WTC11 (cell line): ENCODE measurements around the gene FUT8. TPM values are rescaled to one million over a fixed set of nuclear protein-coding genes. Genes with fewer than 3 reads are reported as not detected.

ENCODE experiments used
- ATAC-seq: fragments of 200-7000 bp; cut with Tn5 transposase; 2 replicates; pipeline ENCODE4 v1.10.0; 2021; ENCODE audit warnings: mild to moderate bottlenecking, moderate library complexity
- CTCF ChIA-PET: fragments of 300-600 bp; sonication (Branson Sonifier 250); formaldehyde crosslinking; loops from one replicate; lab custom pipeline; 2021; ENCODE audit warnings: antibody characterized with exemption; lab: Charles Lee
- POLR2A ChIA-PET: fragments of 350-600 bp; sonication (Branson Sonifier 250); formaldehyde crosslinking; loops from one replicate; lab custom pipeline; 2021; ENCODE audit warnings: antibody characterized with exemption; lab: Charles Lee
- DNase-seq: peaks from one replicate; pipeline ENCODE4 v3.0.0; 2021; ENCODE audit warnings: low spot score
- H3K27ac Mint-ChIP-seq: 2 replicates; pipeline ENCODE4 v1.8.0; 2021; ENCODE audit warnings: mixed read lengths
- H3K27me3 Mint-ChIP-seq: 2 replicates; pipeline ENCODE4 v1.8.0; 2021; ENCODE audit warnings: low read depth, mild to moderate bottlenecking, moderate library complexity, mixed read lengths
- H3K36me3 Mint-ChIP-seq: 2 replicates; pipeline ENCODE4 v1.8.0; 2021; ENCODE audit warnings: mixed read lengths
- H3K4me1 Mint-ChIP-seq: 2 replicates; pipeline ENCODE4 v1.8.0; 2022; ENCODE audit warnings: mixed read lengths
- H3K4me3 Mint-ChIP-seq: 2 replicates; pipeline ENCODE4 v1.8.0; 2021; ENCODE audit warnings: mild to moderate bottlenecking, moderate library complexity, mixed read lengths
- H3K9me3 Mint-ChIP-seq: 2 replicates; pipeline ENCODE4 v1.8.0; 2021; ENCODE audit warnings: mixed read lengths
- ATF1 ChIP-seq: sonication (generic); formaldehyde crosslinking; IDR thresholded peaks from 2 replicates; pipeline ENCODE4 v1.8.1; 2023; ENCODE audit warnings: mild to moderate bottlenecking, moderate library complexity, missing genetic modification reagents
- CREB1 ChIP-seq: sonication (generic); formaldehyde crosslinking; IDR thresholded peaks from 2 replicates; pipeline ENCODE4 v1.8.0; 2023; ENCODE audit warnings: mild to moderate bottlenecking, missing genetic modification reagents
- CTCF ChIP-seq: fragments of 200-600 bp; IDR thresholded peaks from 2 replicates; pipeline ENCODE4 v1.8.0; 2022; ENCODE audit warnings: antibody characterized with exemption
- ETV6 ChIP-seq: sonication (generic); formaldehyde crosslinking; IDR thresholded peaks from 2 replicates; pipeline ENCODE4 v1.8.1; 2022; ENCODE audit warnings: mild to moderate bottlenecking, missing genetic modification reagents
- FOXP1 ChIP-seq: sonication (generic); formaldehyde crosslinking; IDR thresholded peaks from 2 replicates; pipeline ENCODE4 v1.8.0; 2022; ENCODE audit warnings: missing genetic modification reagents, mild to moderate bottlenecking, moderate library complexity, borderline replicate concordance
- GRHL2 ChIP-seq: fragments of 250-450 bp; sonication (Bioruptor Pico); IDR thresholded peaks from 2 replicates; pipeline ENCODE4 v1.8.0; 2022; ENCODE audit warnings: mild to moderate bottlenecking, moderate library complexity; ENCODE audit not compliant: insufficient replicate concordance, severe bottlenecking
- MAX ChIP-seq: sonication (generic); formaldehyde crosslinking; IDR thresholded peaks from 2 replicates; pipeline ENCODE4 v1.8.0; 2022; ENCODE audit warnings: mild to moderate bottlenecking, missing genetic modification reagents
- MYBL2 ChIP-seq: sonication (generic); formaldehyde crosslinking; IDR thresholded peaks from 2 replicates; pipeline ENCODE4 v1.8.1; 2023; ENCODE audit warnings: mild to moderate bottlenecking, moderate library complexity, missing genetic modification reagents
- NFE2L1 ChIP-seq: sonication (generic); formaldehyde crosslinking; IDR thresholded peaks from 2 replicates; pipeline ENCODE4 v1.8.1; 2023; ENCODE audit warnings: missing genetic modification reagents
- NFYB ChIP-seq: sonication (generic); formaldehyde crosslinking; conservative IDR thresholded peaks from 2 replicates; pipeline ENCODE4 v1.8.0; 2022; ENCODE audit warnings: low read depth, missing genetic modification reagents
- NR2C2 ChIP-seq: sonication (generic); formaldehyde crosslinking; IDR thresholded peaks from 2 replicates; pipeline ENCODE4 v1.8.0; 2022; ENCODE audit warnings: mild to moderate bottlenecking, missing genetic modification reagents
- RORB ChIP-seq: fragments of 250-450 bp; sonication (Bioruptor Pico); IDR thresholded peaks from 2 replicates; pipeline ENCODE4 v1.9.0; 2021; ENCODE audit warnings: mild to moderate bottlenecking
- SMAD4 ChIP-seq: sonication (generic); formaldehyde crosslinking; IDR thresholded peaks from 2 replicates; pipeline ENCODE4 v1.8.0; 2022; ENCODE audit warnings: mild to moderate bottlenecking, missing genetic modification reagents
- SP1 ChIP-seq: sonication (generic); formaldehyde crosslinking; conservative IDR thresholded peaks from 2 replicates; pipeline ENCODE4 v1.8.1; 2022; ENCODE audit warnings: missing genetic modification reagents
- TEAD1 ChIP-seq: sonication (generic); formaldehyde crosslinking; IDR thresholded peaks from 2 replicates; pipeline ENCODE4 v1.8.0; 2022; ENCODE audit warnings: mild to moderate bottlenecking, missing genetic modification reagents
- ZNF232 ChIP-seq: sonication (generic); formaldehyde crosslinking; IDR thresholded peaks from 2 replicates; pipeline ENCODE4 v1.8.0; 2022; ENCODE audit warnings: mild to moderate bottlenecking, missing genetic modification reagents
- ZNF423 ChIP-seq: fragments of 250-450 bp; sonication (Bioruptor Pico); IDR thresholded peaks from 2 replicates; pipeline ENCODE4 v2.1.2; 2022; ENCODE audit warnings: mild to moderate bottlenecking, moderate library complexity
- ZNF671 ChIP-seq: fragments of 250-450 bp; sonication (Bioruptor Pico); IDR thresholded peaks from 2 replicates; pipeline ENCODE4 v1.8.0; 2021; ENCODE audit warnings: mild to moderate bottlenecking
- total RNA-seq: library from RNA; stranded (reverse); gene quantifications from 3 replicates; pipeline ENCODE4 v1.2.3, GENCODE V29; 2021
- TF ChIP-seq, protein P1 (sequence below): sonication (generic); formaldehyde crosslinking; IDR thresholded peaks from 2 replicates; pipeline ENCODE4 v1.8.1; 2022; ENCODE audit warnings: missing genetic modification reagents, borderline replicate concordance
- TF ChIP-seq, protein P2 (sequence below): sonication (generic); formaldehyde crosslinking; IDR thresholded peaks from 2 replicates; pipeline ENCODE4 v1.8.0; 2022; ENCODE audit warnings: mild to moderate bottlenecking, missing genetic modification reagents
- TF ChIP-seq, protein P3 (sequence below): fragments of 250-450 bp; sonication (Bioruptor Pico); IDR thresholded peaks from 2 replicates; pipeline ENCODE4 v1.9.0; 2021; ENCODE audit warnings: mild to moderate bottlenecking
- TF ChIP-seq, protein P4 (sequence below): sonication (generic); formaldehyde crosslinking; IDR thresholded peaks from 2 replicates; pipeline ENCODE4 v1.8.1; 2022; ENCODE audit warnings: mild to moderate bottlenecking, moderate library complexity, missing genetic modification reagents
- TF ChIP-seq, protein P5 (sequence below): sonication (generic); formaldehyde crosslinking; IDR thresholded peaks from 2 replicates; pipeline ENCODE4 v1.8.1; 2022; ENCODE audit warnings: low read depth, missing genetic modification reagents, borderline replicate concordance
- TF ChIP-seq, protein P6 (sequence below): sonication (generic); formaldehyde crosslinking; IDR thresholded peaks from 2 replicates; pipeline ENCODE4 v1.8.1; 2023; ENCODE audit warnings: mild to moderate bottlenecking, missing genetic modification reagents, moderate library complexity

FUT8 gene
- total RNA-seq, 1 experiment from 2014 or later, result 37.9 TPM

GRCh38 chr14:65731933-65732506 is 319.5 kb downstream of the FUT8 start (continued):
- TF ChIP-seq CTCF, result no peak
- no peak for TF ChIP-seq FOXP1 (CRISPR knock-in tag)
- TF ChIP-seq ETV6, result no peak
- no peak for TF ChIP-seq CREB1
- TF ChIP-seq MAX (CRISPR knock-in tag), result no peak
- no peak for TF ChIP-seq NFE2L1
- TF ChIP-seq MYBL2, result no peak
- TF ChIP-seq, protein P1, sequence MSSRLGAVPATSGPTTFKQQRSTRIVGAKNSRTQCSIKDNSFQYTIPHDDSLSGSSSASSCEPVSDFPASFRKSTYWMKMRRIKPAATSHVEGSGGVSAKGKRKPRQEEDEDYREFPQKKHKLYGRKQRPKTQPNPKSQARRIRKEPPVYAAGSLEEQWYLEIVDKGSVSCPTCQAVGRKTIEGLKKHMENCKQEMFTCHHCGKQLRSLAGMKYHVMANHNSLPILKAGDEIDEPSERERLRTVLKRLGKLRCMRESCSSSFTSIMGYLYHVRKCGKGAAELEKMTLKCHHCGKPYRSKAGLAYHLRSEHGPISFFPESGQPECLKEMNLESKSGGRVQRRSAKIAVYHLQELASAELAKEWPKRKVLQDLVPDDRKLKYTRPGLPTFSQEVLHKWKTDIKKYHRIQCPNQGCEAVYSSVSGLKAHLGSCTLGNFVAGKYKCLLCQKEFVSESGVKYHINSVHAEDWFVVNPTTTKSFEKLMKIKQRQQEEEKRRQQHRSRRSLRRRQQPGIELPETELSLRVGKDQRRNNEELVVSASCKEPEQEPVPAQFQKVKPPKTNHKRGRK (CRISPR knock-in tag), result no peak
- TF ChIP-seq GRHL2 (CRISPR knock-in tag), result no peak
- no peak for TF ChIP-seq NR2C2 (CRISPR knock-in tag)
- TF ChIP-seq, protein P2, sequence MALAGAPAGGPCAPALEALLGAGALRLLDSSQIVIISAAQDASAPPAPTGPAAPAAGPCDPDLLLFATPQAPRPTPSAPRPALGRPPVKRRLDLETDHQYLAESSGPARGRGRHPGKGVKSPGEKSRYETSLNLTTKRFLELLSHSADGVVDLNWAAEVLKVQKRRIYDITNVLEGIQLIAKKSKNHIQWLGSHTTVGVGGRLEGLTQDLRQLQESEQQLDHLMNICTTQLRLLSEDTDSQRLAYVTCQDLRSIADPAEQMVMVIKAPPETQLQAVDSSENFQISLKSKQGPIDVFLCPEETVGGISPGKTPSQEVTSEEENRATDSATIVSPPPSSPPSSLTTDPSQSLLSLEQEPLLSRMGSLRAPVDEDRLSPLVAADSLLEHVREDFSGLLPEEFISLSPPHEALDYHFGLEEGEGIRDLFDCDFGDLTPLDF (CRISPR knock-in tag), result no peak
- TF ChIP-seq, protein P3, sequence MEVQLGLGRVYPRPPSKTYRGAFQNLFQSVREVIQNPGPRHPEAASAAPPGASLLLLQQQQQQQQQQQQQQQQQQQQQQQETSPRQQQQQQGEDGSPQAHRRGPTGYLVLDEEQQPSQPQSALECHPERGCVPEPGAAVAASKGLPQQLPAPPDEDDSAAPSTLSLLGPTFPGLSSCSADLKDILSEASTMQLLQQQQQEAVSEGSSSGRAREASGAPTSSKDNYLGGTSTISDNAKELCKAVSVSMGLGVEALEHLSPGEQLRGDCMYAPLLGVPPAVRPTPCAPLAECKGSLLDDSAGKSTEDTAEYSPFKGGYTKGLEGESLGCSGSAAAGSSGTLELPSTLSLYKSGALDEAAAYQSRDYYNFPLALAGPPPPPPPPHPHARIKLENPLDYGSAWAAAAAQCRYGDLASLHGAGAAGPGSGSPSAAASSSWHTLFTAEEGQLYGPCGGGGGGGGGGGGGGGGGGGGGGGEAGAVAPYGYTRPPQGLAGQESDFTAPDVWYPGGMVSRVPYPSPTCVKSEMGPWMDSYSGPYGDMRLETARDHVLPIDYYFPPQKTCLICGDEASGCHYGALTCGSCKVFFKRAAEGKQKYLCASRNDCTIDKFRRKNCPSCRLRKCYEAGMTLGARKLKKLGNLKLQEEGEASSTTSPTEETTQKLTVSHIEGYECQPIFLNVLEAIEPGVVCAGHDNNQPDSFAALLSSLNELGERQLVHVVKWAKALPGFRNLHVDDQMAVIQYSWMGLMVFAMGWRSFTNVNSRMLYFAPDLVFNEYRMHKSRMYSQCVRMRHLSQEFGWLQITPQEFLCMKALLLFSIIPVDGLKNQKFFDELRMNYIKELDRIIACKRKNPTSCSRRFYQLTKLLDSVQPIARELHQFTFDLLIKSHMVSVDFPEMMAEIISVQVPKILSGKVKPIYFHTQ (CRISPR knock-in tag), result no peak

DNA sequence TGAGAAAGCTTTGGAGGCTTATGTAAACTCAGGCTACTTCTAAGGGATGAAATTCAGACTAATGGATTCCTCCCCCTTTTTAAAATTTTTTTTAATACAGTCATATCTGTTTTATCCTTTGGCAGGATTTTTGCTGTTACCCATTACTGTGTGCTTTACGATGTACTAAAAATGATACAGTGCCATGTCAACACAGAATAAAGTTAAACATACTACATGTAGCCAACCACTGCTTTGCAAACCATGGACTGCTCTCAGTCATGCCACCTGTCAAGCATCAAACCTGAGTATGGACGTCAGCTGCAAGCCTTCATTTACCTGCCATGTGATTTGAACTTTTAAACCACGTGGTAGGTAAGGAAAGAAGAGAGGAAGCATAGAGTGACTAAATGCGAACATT is 325.8 kb downstream of the FUT8 start:
- DNase-seq (no peak), ATAC-seq (no peak)
- Mint-ChIP-seq H3K4me3 (no peak overlapping the region), H3K9me3 (no peaks in the 10 kb centered on the region), H3K4me1 (peaks cover 7% of the 10 kb centered on the region), H3K36me3 (peaks cover 2% of the 10 kb centered on the region; the same call in 1 of the 2 replicates), H3K27me3 (no peaks in the 10 kb centered on the region), H3K27ac (no peak overlapping the region; the same call in 1 of the 2 replicates)
- CTCF ChIA-PET, result no interaction called here
- POLR2A ChIA-PET, result no interaction called here
- TF ChIP-seq, protein P4, sequence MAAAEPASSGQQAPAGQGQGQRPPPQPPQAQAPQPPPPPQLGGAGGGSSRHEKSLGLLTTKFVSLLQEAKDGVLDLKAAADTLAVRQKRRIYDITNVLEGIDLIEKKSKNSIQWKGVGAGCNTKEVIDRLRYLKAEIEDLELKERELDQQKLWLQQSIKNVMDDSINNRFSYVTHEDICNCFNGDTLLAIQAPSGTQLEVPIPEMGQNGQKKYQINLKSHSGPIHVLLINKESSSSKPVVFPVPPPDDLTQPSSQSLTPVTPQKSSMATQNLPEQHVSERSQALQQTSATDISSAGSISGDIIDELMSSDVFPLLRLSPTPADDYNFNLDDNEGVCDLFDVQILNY (CRISPR knock-in tag), result no peak
- TF ChIP-seq SP1 (no peak), ZNF232 (CRISPR knock-in tag) (no peak), ZNF423 (CRISPR knock-in tag) (no peak), SMAD4 (no peak), ATF1 (CRISPR knock-in tag) (no peak), TEAD1 (CRISPR knock-in tag) (no peak), ZNF671 (CRISPR knock-in tag) (no peak), NFYB (CRISPR knock-in tag) (no peak), MAX (CRISPR knock-in tag) (no peak), RORB (no peak)
- TF ChIP-seq, protein P5, sequence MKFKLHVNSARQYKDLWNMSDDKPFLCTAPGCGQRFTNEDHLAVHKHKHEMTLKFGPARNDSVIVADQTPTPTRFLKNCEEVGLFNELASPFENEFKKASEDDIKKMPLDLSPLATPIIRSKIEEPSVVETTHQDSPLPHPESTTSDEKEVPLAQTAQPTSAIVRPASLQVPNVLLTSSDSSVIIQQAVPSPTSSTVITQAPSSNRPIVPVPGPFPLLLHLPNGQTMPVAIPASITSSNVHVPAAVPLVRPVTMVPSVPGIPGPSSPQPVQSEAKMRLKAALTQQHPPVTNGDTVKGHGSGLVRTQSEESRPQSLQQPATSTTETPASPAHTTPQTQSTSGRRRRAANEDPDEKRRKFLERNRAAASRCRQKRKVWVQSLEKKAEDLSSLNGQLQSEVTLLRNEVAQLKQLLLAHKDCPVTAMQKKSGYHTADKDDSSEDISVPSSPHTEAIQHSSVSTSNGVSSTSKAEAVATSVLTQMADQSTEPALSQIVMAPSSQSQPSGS (CRISPR knock-in tag), result no peak
- TF ChIP-seq, protein P6, sequence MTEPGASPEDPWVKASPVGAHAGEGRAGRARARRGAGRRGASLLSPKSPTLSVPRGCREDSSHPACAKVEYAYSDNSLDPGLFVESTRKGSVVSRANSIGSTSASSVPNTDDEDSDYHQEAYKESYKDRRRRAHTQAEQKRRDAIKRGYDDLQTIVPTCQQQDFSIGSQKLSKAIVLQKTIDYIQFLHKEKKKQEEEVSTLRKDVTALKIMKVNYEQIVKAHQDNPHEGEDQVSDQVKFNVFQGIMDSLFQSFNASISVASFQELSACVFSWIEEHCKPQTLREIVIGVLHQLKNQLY (CRISPR knock-in tag), result no peak
